ENCODE data around the gene NPFFR1.

Gene NPFFR1

DNA sequence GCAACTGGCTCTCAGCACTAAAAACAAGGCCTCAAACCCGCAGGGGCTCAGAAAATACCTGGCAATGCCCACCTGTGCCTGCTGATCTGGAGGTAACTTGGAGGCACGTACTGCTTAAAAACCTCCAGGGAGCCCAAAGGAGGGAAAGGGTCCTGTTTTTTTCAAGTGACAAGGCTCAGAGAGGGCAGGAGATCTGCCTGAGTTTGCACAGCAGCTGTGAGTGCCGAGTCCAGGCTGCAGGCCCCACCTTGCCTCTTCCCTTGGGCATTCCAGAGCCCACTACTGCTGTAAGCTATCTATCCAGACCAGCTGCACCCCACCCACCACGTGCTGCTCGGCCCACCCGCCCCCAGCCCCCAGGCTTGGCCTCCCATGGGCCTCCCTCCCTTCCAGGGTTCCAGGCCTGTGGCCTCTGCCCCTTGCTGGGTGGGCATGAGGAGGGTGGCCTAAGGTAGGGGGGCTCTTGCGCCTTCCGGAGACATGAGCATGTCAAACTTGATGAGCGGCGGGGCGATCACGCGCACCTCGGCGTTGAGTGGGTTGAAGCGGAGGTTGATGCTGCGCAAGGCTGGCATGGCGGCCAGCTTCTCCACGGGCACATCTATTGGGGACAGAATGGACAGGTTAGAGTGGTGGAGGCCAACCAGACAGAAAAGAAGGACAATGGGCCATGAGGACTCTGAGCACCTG is 17.2 kb upstream of the NPFFR1 start:
- Histone ChIP-seq H3K36me3 (ENCODE audit: insufficient read depth, low read length) (no peaks in the 10 kb centered on the region), H3K79me2 (ENCODE audit: control insufficient read depth, insufficient read depth, low read length, unreplicated experiment) (no peaks in the 10 kb centered on the region), H3K27me3 (ENCODE audit: insufficient read depth, low read length) (no peaks in the 10 kb centered on the region), H3K4me3 (ENCODE audit: low read depth, low read length) (no peak overlapping the region), H2AFZ (ENCODE audit: low read length, unreplicated experiment) (no peak overlapping the region), H3K4me1 (ENCODE audit: control insufficient read depth, insufficient read depth, low read length, unreplicated experiment) (peaks cover 11% of the 10 kb centered on the region), H3K27ac (ENCODE audit: low read depth, low read length) (no peak overlapping the region)

DNA sequence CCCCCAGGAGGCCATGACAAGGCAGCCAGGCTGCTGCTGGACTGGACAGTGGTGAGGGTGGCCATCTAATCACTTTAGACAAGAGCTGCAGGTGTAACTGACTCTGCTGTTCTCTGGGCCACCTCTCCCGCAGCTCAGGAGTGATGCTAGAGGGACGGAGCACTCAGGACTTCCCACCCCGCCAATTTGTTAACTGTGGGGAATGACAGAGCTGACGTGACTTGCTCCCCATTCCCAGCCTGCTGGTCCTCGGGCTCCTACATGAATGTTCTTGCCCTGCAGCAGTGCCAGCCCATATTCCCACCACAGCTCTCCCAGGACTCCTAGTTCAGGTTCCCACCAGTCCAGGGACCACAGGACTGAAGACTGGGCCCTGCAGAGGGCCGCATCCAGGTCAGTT is 16.7 kb upstream of the NPFFR1 start:
- H3K4me1 ChIP-seq (ENCODE audit: control insufficient read depth, insufficient read depth, low read length, unreplicated experiment): peaks cover 13% of the 10 kb centered on the region
- H2AFZ ChIP-seq (ENCODE audit: low read length, unreplicated experiment): no peak overlapping the region
- H3K36me3 ChIP-seq (ENCODE audit: insufficient read depth, low read length): no peaks in the 10 kb centered on the region
- H3K79me2 ChIP-seq (ENCODE audit: control insufficient read depth, insufficient read depth, low read length, unreplicated experiment): no peaks in the 10 kb centered on the region
- no peak overlapping the region for H3K27ac ChIP-seq (ENCODE audit: low read depth, low read length)
- no peaks in the 10 kb centered on the region for H3K27me3 ChIP-seq (ENCODE audit: insufficient read depth, low read length)
- no peak overlapping the region for H3K4me3 ChIP-seq (ENCODE audit: low read depth, low read length)

DNA sequence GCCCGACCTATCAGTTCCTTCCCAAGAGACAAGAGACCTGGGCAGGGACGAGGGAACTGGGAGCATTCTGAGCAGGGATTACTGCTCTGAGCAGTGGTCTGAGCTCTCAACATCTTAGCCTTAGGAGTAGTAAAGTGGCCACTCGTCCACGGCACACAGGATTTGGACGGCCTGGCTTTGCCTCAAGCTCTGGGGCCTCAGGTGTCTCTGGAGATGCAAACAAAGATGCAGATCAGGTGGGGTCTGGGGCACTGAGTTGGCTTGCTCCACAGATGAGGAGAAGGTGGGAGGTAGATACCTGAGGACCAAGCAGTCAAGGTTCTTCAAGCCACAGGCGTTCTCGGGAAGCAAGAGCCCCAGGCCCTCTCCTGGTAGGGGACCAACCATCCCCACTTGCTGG is 16.1 kb upstream of the NPFFR1 start:
- H3K4me3 ChIP-seq (ENCODE audit: low read depth, low read length): no peak overlapping the region
- no peaks in the 10 kb centered on the region for H3K27me3 ChIP-seq (ENCODE audit: insufficient read depth, low read length)
- no peaks in the 10 kb centered on the region for H3K36me3 ChIP-seq (ENCODE audit: insufficient read depth, low read length)
- peaks cover 13% of the 10 kb centered on the region for H3K4me1 ChIP-seq (ENCODE audit: control insufficient read depth, insufficient read depth, low read length, unreplicated experiment)
- no peak overlapping the region for H2AFZ ChIP-seq (ENCODE audit: low read length, unreplicated experiment)
- no peak overlapping the region for H3K27ac ChIP-seq (ENCODE audit: low read depth, low read length)
- H3K79me2 ChIP-seq (ENCODE audit: control insufficient read depth, insufficient read depth, low read length, unreplicated experiment): no peaks in the 10 kb centered on the region

DNA sequence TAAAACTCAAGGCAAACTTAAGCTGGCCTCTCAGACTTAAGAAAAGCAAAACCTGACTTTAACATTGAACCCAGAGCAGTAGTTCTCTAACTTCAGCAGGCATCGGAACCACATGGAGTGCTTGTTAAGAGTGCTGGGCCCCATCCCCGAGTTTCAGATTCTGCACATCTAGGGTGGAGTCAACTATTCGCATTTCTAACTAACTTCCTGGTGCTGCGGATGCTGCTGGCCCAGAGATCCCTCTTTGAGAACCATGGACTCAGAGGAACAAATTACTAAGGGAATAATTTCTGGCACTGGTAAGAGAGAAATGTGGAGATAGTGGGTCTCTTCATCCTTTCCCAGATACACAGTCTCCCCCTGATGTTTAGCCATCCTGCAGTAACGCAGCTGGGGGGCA is 14.6 kb upstream of the NPFFR1 start:
- Histone ChIP-seq H2AFZ (ENCODE audit: low read length, unreplicated experiment) (no peak overlapping the region), H3K27ac (ENCODE audit: low read depth, low read length) (no peak overlapping the region), H3K79me2 (ENCODE audit: control insufficient read depth, insufficient read depth, low read length, unreplicated experiment) (no peaks in the 10 kb centered on the region), H3K4me3 (ENCODE audit: low read depth, low read length) (no peak overlapping the region), H3K4me1 (ENCODE audit: control insufficient read depth, insufficient read depth, low read length, unreplicated experiment) (peaks cover 13% of the 10 kb centered on the region), H3K27me3 (ENCODE audit: insufficient read depth, low read length) (no peaks in the 10 kb centered on the region), H3K36me3 (ENCODE audit: insufficient read depth, low read length) (no peaks in the 10 kb centered on the region)

DNA sequence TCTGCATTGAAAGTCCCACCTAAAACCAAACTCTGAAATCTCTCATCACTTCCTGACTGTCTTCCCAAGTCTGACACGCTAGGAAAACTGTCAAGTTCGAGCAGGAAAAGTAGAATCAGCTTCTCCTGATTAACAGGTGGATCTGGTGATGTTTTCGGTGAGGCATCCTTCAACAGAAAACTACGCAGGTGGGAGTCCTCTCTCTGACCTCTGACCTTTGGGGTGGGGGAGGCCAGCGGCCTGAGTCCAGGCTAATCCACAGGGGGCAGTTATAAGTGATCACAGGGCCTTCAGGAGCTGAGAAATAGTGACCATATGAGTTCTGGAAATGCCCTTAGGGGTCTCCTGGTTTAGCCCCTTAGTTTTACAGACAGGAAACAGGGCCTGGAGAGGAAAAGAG is 13.4 kb upstream of the NPFFR1 start:
- H3K4me1 ChIP-seq (ENCODE audit: control insufficient read depth, insufficient read depth, low read length, unreplicated experiment): peaks cover 13% of the 10 kb centered on the region
- no peaks in the 10 kb centered on the region for H3K36me3 ChIP-seq (ENCODE audit: insufficient read depth, low read length)
- no peaks in the 10 kb centered on the region for H3K27me3 ChIP-seq (ENCODE audit: insufficient read depth, low read length)
- no peak overlapping the region for H2AFZ ChIP-seq (ENCODE audit: low read length, unreplicated experiment)
- peak overlapping the region; percentile 11; the same call in 1 of the 2 replicates for H3K27ac ChIP-seq (ENCODE audit: low read depth, low read length)
- no peak overlapping the region for H3K4me3 ChIP-seq (ENCODE audit: low read depth, low read length)
- H3K79me2 ChIP-seq (ENCODE audit: control insufficient read depth, insufficient read depth, low read length, unreplicated experiment): no peaks in the 10 kb centered on the region

DNA sequence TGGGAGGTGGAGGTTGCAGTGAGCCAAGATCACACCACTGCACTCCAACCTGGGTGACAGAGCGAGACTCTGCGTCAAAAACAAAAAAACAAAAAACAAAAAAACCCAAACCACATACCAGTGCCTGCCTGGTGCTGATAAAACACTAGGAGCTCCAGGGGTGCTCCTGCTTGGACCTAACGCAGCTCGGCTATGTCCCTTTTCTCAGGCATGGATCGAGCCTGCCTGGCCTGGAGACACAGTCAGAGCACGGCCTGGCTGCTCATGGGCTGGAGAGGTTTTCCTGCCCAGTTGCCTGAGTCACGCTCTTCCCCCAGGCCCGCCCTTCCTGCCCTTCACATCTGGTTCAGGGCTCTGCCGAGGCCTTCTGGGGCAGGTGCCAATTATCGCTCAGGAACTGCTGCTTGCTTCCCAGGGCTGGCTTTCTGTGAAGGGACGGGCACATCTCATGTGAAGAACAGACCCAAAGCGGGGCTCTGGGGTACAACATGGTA is 12.6 kb upstream of the NPFFR1 start:
- Histone ChIP-seq H3K27ac (ENCODE audit: low read depth, low read length) (peak overlapping the region; percentile 11; the same call in 1 of the 2 replicates), H3K36me3 (ENCODE audit: insufficient read depth, low read length) (no peaks in the 10 kb centered on the region), H2AFZ (ENCODE audit: low read length, unreplicated experiment) (peak overlapping the region; percentile 16)

DNA sequence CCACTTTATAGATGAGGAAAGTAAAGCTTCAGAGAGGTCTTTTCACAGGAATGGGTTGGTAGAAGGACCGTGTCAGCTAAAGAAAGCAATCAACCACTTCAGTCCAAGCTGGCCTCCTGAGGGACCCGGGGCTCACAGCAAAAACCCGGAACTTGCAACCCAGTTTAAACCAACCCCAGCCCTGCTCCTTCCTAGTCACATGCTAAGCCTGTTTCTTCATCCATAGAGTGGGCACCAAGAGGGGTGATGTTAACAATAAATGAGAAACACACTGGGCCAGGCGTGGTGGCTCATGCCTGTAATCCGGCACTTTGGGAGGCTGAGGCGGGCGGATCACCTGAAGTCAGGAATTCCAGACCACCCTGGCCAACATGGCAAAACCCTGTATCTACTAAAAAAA is 12.1 kb upstream of the NPFFR1 start:
- no peak overlapping the region for H3K4me3 ChIP-seq (ENCODE audit: low read depth, low read length)
- H2AFZ ChIP-seq (ENCODE audit: low read length, unreplicated experiment): no peak overlapping the region
- H3K27me3 ChIP-seq (ENCODE audit: insufficient read depth, low read length): no peaks in the 10 kb centered on the region
- no peaks in the 10 kb centered on the region for H3K79me2 ChIP-seq (ENCODE audit: control insufficient read depth, insufficient read depth, low read length, unreplicated experiment)
- no peaks in the 10 kb centered on the region for H3K36me3 ChIP-seq (ENCODE audit: insufficient read depth, low read length)
- H3K4me1 ChIP-seq (ENCODE audit: control insufficient read depth, insufficient read depth, low read length, unreplicated experiment): peaks cover 13% of the 10 kb centered on the region
- no peak overlapping the region for H3K27ac ChIP-seq (ENCODE audit: low read depth, low read length)

More for the DNA sequence above, 12.6 kb upstream of the NPFFR1 start:
- Histone ChIP-seq H3K4me3 (ENCODE audit: low read depth, low read length) (no peak overlapping the region), H3K4me1 (ENCODE audit: control insufficient read depth, insufficient read depth, low read length, unreplicated experiment) (peaks cover 13% of the 10 kb centered on the region), H3K79me2 (ENCODE audit: control insufficient read depth, insufficient read depth, low read length, unreplicated experiment) (no peaks in the 10 kb centered on the region), H3K27me3 (ENCODE audit: insufficient read depth, low read length) (no peaks in the 10 kb centered on the region)

DNA sequence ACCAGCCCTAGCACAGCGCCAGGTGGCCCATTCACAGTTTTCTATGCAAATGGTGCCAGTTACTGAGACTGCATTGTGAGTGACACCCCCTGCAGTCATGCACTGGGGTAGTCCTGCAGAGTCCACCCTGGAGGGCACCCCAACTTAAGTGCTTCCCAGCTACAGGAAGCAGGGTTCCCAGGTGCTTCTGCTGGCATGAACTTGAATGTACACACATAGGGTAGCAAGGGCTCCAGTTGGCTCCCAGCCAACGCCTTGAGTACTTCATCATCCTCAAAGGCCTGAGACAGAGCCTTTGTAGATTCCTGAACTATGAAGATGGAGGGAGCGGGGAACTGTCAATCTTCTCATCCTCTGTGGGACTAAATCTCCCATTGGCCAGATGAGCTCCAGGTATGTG is 11.5 kb upstream of the NPFFR1 start:
- H3K27ac ChIP-seq (ENCODE audit: low read depth, low read length): no peak overlapping the region
- H3K27me3 ChIP-seq (ENCODE audit: insufficient read depth, low read length): no peaks in the 10 kb centered on the region
- H3K4me1 ChIP-seq (ENCODE audit: control insufficient read depth, insufficient read depth, low read length, unreplicated experiment): peaks cover 16% of the 10 kb centered on the region
- H3K36me3 ChIP-seq (ENCODE audit: insufficient read depth, low read length): no peaks in the 10 kb centered on the region
- H2AFZ ChIP-seq (ENCODE audit: low read length, unreplicated experiment): no peak overlapping the region
- no peak overlapping the region for H3K4me3 ChIP-seq (ENCODE audit: low read depth, low read length)
- H3K79me2 ChIP-seq (ENCODE audit: control insufficient read depth, insufficient read depth, low read length, unreplicated experiment): no peaks in the 10 kb centered on the region

DNA sequence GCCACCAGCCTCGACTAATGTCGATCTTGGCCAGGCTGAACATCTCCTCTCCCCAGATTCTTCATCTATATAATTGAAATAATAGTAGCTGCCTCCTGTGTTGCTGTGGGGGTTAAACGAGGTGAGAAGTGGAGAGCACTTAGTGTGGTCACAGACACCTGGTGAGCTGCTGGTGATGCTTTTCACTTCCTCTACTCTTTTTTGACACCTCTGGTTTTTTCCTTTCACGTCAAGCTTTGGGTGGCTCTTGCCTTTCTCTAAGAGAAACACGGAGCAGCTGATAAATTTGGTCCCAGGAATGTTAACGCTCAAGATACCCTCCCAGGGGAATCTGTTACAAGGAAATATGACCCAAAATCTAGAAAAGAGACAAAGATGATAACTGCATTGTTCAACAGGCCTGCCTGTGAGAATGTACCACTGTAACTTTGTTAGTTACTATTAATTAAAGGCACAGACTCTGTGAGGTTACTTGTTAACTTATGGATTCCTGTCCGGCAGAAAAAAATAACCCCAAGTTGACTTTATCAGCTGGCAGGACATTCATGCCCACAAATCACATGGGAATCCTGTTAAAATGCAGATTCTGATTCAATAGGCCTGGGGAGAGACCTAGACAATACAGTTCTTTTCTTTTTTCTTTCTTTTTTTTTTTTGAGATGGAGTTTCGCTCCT is 9.5 kb upstream of the NPFFR1 start:
- Histone ChIP-seq H3K79me2 (ENCODE audit: control insufficient read depth, insufficient read depth, low read length, unreplicated experiment) (no peaks in the 10 kb centered on the region), H3K4me1 (ENCODE audit: control insufficient read depth, insufficient read depth, low read length, unreplicated experiment) (peaks cover 21% of the 10 kb centered on the region), H3K4me3 (ENCODE audit: low read depth, low read length) (no peak overlapping the region), H3K36me3 (ENCODE audit: insufficient read depth, low read length) (no peaks in the 10 kb centered on the region), H3K27ac (ENCODE audit: low read depth, low read length) (no peak overlapping the region), H2AFZ (ENCODE audit: low read length, unreplicated experiment) (no peak overlapping the region), H3K27me3 (ENCODE audit: insufficient read depth, low read length) (no peaks in the 10 kb centered on the region)

DNA sequence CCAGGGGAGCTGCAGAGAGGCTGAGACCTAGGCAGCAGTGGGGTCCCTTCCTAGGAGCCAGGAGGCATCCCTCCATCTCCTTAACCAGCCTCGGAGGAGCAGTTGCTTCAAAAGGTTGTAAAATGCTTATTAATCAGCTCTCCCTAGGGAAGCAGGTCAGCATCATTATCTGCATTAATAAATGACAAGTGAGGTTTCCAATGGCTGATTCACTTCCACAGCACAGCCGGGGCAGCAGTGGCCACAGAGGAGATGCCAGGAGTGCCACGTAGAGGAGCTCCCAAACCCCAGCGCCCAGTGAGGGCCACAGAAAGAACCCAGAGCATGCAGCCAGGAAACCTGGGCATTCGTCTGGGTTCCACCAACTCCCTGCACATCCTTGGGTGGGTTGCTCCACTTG is 8.2 kb upstream of the NPFFR1 start:
- peaks cover 18% of the 10 kb centered on the region for H3K4me1 ChIP-seq (ENCODE audit: control insufficient read depth, insufficient read depth, low read length, unreplicated experiment)
- H3K27me3 ChIP-seq (ENCODE audit: insufficient read depth, low read length): peaks cover 5% of the 10 kb centered on the region; the same call in 1 of the 2 replicates
- no peak overlapping the region for H3K27ac ChIP-seq (ENCODE audit: low read depth, low read length)
- no peak overlapping the region for H3K4me3 ChIP-seq (ENCODE audit: low read depth, low read length)
- H2AFZ ChIP-seq (ENCODE audit: low read length, unreplicated experiment): no peak overlapping the region
- no peaks in the 10 kb centered on the region for H3K36me3 ChIP-seq (ENCODE audit: insufficient read depth, low read length)
- no peaks in the 10 kb centered on the region for H3K79me2 ChIP-seq (ENCODE audit: control insufficient read depth, insufficient read depth, low read length, unreplicated experiment)

DNA sequence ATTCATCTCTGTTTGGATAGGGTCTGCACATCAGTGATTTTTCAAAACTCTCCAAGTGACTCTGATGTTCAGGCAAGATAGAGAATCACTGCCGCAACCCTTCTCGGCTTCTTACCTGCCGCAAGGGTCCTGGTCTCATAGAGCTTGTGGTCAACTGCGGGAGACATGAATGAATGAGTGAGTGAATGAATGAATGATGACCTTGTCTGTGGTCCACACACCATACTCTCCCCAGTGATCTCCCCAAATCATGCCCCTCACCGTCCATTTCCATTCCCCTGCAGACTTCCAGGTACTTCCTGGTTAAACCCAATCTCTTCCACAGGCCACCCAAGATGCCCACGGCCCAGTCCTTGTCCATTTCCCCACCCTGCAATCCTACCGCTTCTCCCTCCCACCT is 5.9 kb upstream of the NPFFR1 start:
- Histone ChIP-seq H3K27me3 (ENCODE audit: insufficient read depth, low read length) (peaks cover 16% of the 10 kb centered on the region), H3K4me3 (ENCODE audit: low read depth, low read length) (no peak overlapping the region), H3K27ac (ENCODE audit: low read depth, low read length) (no peak overlapping the region), H3K79me2 (ENCODE audit: control insufficient read depth, insufficient read depth, low read length, unreplicated experiment) (no peaks in the 10 kb centered on the region), H3K36me3 (ENCODE audit: insufficient read depth, low read length) (no peaks in the 10 kb centered on the region), H2AFZ (ENCODE audit: low read length, unreplicated experiment) (no peak overlapping the region), H3K4me1 (ENCODE audit: control insufficient read depth, insufficient read depth, low read length, unreplicated experiment) (peaks cover 8% of the 10 kb centered on the region)

Data from ACC112 (cell line).